BLaER1 treated with 17β-estradiol and CSF1 and Interleukin-3, amounts not matched to agents 10 nM and 100 nM (cell line): ENCODE data around the gene SLC23A2.
A peak's percentile ranks its signal among the peaks of the same experiment; 100 is the strongest.
"Not testable (repeated sequence)": the region's sequence is repeated elsewhere in the genome, so short reads cannot be mapped to it uniquely, and the experiment has no call there.

ENCODE experiments used
- H3K27ac ChIP-seq, 11 experiments: shearing (Covaris generic); formaldehyde crosslinking; 2 replicates each; pipeline ENCODE4 v1.8.1; 2022
- H3K27me3 ChIP-seq, 11 experiments: shearing (Covaris generic); formaldehyde crosslinking; 2 replicates each; pipeline ENCODE4 v1.8.1; 2022
- H3K36me3 ChIP-seq, 11 experiments: shearing (Covaris generic); formaldehyde crosslinking; 2 replicates each; pipeline ENCODE4 v1.8.1; 2022
- H3K4me1 ChIP-seq, 10 experiments: shearing (Covaris generic); formaldehyde crosslinking; 2 replicates each; pipeline ENCODE4 v1.8.1; 2022
- H3K4me2 ChIP-seq, 11 experiments: shearing (Covaris generic); formaldehyde crosslinking; 2 replicates each; pipeline ENCODE4 v1.8.1; 2022
- H3K4me3 ChIP-seq, 10 experiments: shearing (Covaris generic); formaldehyde crosslinking; 2 replicates each; pipeline ENCODE4 v1.8.1; 2022
- H3K9ac ChIP-seq, 11 experiments: shearing (Covaris generic); formaldehyde crosslinking; 2 replicates each; pipeline ENCODE4 v1.8.1; 2022
- H3K9me3 ChIP-seq, 11 experiments: shearing (Covaris generic); formaldehyde crosslinking; replicated peaks in 1 of 11; 2 replicates each; pipeline ENCODE4 v1.8.1; 2022
- H4K20me1 ChIP-seq, 11 experiments: shearing (Covaris generic); formaldehyde crosslinking; 2 replicates each; pipeline ENCODE4 v1.8.1; 2022
- Cebpa-rat ChIP-seq, 11 experiments: shearing (Covaris generic); IDR thresholded peaks; 2 replicates each; pipeline ENCODE4 v1.8.1; 2022

Gene SLC23A2

GRCh38 chr20:4880051-4880450, 121.3 kb downstream of the SLC23A2 start:
- TF ChIP-seq Cebpa-rat (IDR thresholded peaks at IDR 0.05): no peak
- H3K9ac ChIP-seq: no peak overlapping the region
- no peaks in the 10 kb centered on the region for H3K9me3 ChIP-seq
- peaks cover 0 to 22% (median 0%) of the 10 kb centered on the region in 11 experiments; a peak in 3 of 22 replicates for H4K20me1 ChIP-seq
- no peak overlapping the region for H3K4me2 ChIP-seq
- H3K4me1 ChIP-seq: peaks cover 0 to 2% (median 0%) of the 10 kb centered on the region in 10 experiments; a peak in 4 of 20 replicates
- no peak overlapping the region for H3K4me3 ChIP-seq
- no peaks in the 10 kb centered on the region for H3K27me3 ChIP-seq
- peaks cover 80 to 99% (median 90%) of the 10 kb centered on the region in 11 experiments for H3K36me3 ChIP-seq
- H3K27ac ChIP-seq: no peak overlapping the region

DNA sequence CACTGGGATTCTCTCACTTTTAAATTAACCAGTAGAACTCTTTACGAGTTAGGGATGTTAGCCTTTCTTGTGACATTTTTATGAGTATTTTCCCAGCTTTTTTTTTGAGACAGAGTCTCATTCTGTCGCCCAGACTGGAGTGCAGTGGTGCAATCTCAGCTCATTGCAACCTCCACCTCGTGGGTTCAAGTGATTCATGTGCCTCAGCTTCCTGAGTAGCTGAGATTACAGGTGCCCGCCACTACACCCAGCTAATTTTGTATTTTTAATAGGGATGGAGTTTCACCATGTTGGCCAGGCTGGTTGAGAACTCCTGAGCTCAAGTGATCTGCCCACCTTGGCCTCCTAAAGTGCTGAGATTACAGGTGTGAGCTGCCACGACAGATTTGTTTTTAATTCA, 123.2 kb downstream of the SLC23A2 start:
- H3K4me1 ChIP-seq, H3K4me3 ChIP-seq, H3K9ac ChIP-seq, H3K27me3 ChIP-seq, H3K9me3 ChIP-seq, H3K27ac ChIP-seq, H3K4me2 ChIP-seq: not testable (repeated sequence)
- H3K36me3 ChIP-seq: peaks cover 80 to 99% (median 90%) of the 10 kb centered on the region in 11 experiments
- H4K20me1 ChIP-seq: peaks cover 0 to 13% (median 0%) of the 10 kb centered on the region in 11 experiments; a peak in 3 of 22 replicates

- Histone ChIP-seq H3K27ac (no peak overlapping the region), H3K9me3 (no peaks in the 10 kb centered on the region)
- no peak for TF ChIP-seq Cebpa-rat (IDR thresholded peaks at IDR 0.05)
Measured at GRCh38 chr20:4876731-4877130, 124.6 kb downstream of the SLC23A2 start.

DNA sequence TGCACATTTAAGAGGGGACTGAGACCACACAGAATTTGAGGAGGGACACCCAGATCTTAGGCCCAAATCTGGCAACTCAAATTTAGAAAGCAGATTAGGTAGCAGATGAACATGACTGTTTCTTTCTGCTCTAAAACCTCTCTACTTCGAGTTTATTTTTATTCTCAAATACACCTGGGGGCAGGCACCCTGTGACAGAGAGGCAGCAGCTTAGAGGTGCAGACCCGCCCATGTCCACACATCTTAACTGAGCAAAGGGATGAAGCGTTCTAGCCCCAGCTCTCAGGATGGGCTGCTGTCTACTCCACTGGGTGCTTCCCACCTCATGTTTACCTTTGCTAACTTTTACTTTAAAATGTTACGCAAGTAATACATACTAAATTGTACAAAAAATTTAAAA, 125.0 kb downstream of the SLC23A2 start:
- TF ChIP-seq Cebpa-rat (IDR thresholded peaks at IDR 0.05): 0 out of 22 replicates have a peak, but pooled peaks of 2 of the 11 experiments have one; percentile 10 to 32
- Histone ChIP-seq H3K9me3 (no peaks in the 10 kb centered on the region), H3K27ac (no peak overlapping the region), H3K27me3 (no peaks in the 10 kb centered on the region), H3K4me1 (no peaks in the 10 kb centered on the region), H3K4me2 (no peak overlapping the region), H4K20me1 (peaks cover 0 to 13% (median 0%) of the 10 kb centered on the region in 11 experiments; a peak in 3 of 22 replicates), H3K9ac (no peak overlapping the region), H3K36me3 (peaks cover 81 to 99% (median 90%) of the 10 kb centered on the region in 11 experiments), H3K4me3 (no peak overlapping the region)

More at GRCh38 chr20:4876731-4877130, 124.6 kb downstream of the SLC23A2 start:
- H4K20me1 ChIP-seq: peaks cover 0 to 13% (median 0%) of the 10 kb centered on the region in 11 experiments; a peak in 3 of 22 replicates
- H3K9ac ChIP-seq: no peak overlapping the region
- no peaks in the 10 kb centered on the region for H3K4me1 ChIP-seq
- H3K4me2 ChIP-seq: no peak overlapping the region
- no peaks in the 10 kb centered on the region for H3K27me3 ChIP-seq
- peaks cover 81 to 99% (median 90%) of the 10 kb centered on the region in 11 experiments for H3K36me3 ChIP-seq
- no peak overlapping the region for H3K4me3 ChIP-seq

- TF ChIP-seq Cebpa-rat (IDR thresholded peaks at IDR 0.05): no peak
- H3K27ac ChIP-seq: no peak overlapping the region
- no peaks in the 10 kb centered on the region for H3K27me3 ChIP-seq
- peaks cover 80 to 99% (median 90%) of the 10 kb centered on the region in 11 experiments for H3K36me3 ChIP-seq
- no peaks in the 10 kb centered on the region for H3K4me1 ChIP-seq
- H3K4me2 ChIP-seq: no peak overlapping the region
- no peak overlapping the region for H3K4me3 ChIP-seq
- H3K9me3 ChIP-seq: no peaks in the 10 kb centered on the region
- H4K20me1 ChIP-seq: peaks cover 0 to 13% (median 0%) of the 10 kb centered on the region in 11 experiments; a peak in 3 of 22 replicates
- H3K9ac ChIP-seq: no peak overlapping the region
Measured at GRCh38 chr20:4875578-4876067, 125.7 kb downstream of the SLC23A2 start.

GRCh38 chr20:4873396-4873795, 127.9 kb downstream of the SLC23A2 start:
- H3K36me3 ChIP-seq: peaks cover 78 to 99% (median 90%) of the 10 kb centered on the region in 11 experiments
- H3K4me3 ChIP-seq: no peak overlapping the region
- no peaks in the 10 kb centered on the region for H3K4me1 ChIP-seq
- no peak for TF ChIP-seq Cebpa-rat (IDR thresholded peaks at IDR 0.05)
- H3K4me2 ChIP-seq: no peak overlapping the region
- peaks cover 0 to 5% (median 0%) of the 10 kb centered on the region in 11 experiments; a peak in 2 of 22 replicates for H4K20me1 ChIP-seq
- H3K9me3 ChIP-seq: no peaks in the 10 kb centered on the region
- no peak overlapping the region for H3K9ac ChIP-seq
- no peak overlapping the region for H3K27ac ChIP-seq
- H3K27me3 ChIP-seq: no peaks in the 10 kb centered on the region

DNA sequence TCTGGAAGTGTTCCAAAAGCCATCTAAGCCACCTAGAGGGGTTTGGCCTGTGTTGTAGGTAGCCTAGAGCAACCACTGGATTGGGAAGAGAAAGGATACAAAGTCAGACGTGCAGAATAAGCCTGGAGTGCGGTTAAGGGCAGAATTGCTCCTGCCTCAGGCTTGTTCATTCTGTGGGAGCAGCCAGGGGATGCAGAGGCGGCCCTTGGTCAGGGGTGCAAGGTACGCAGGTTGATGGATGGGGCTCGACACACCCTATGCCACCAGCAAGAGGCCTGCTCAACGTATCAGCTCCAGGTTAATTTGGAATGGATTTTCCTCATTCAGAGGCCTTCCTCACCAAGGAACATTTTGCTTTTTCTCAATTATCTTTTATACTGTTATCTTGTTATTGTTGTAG, 129.8 kb downstream of the SLC23A2 start:
- H3K4me3 ChIP-seq: no peak overlapping the region
- no peaks in the 10 kb centered on the region for H3K9me3 ChIP-seq
- H3K27me3 ChIP-seq: no peaks in the 10 kb centered on the region
- no peaks in the 10 kb centered on the region for H3K4me1 ChIP-seq
- no peak for TF ChIP-seq Cebpa-rat (IDR thresholded peaks at IDR 0.05)
- H4K20me1 ChIP-seq: peaks cover 0 to 5% (median 0%) of the 10 kb centered on the region in 11 experiments; a peak in 2 of 22 replicates
- H3K9ac ChIP-seq: no peak overlapping the region
- peaks cover 92 to 100% (median 97%) of the 10 kb centered on the region in 11 experiments for H3K36me3 ChIP-seq
- no peak overlapping the region for H3K4me2 ChIP-seq
- no peak overlapping the region for H3K27ac ChIP-seq

GRCh38 chr20:4870906-4871305, 130.4 kb downstream of the SLC23A2 start:
- Histone ChIP-seq H3K4me2 (no peak overlapping the region), H3K36me3 (peaks cover 91 to 100% (median 96%) of the 10 kb centered on the region in 11 experiments), H3K9me3 (no peaks in the 10 kb centered on the region), H4K20me1 (peaks cover 0 to 5% (median 0%) of the 10 kb centered on the region in 11 experiments; a peak in 2 of 22 replicates), H3K4me1 (0 out of 20 replicates have a peak, but pooled peaks cover 0 to 3% (median 0%) of the 10 kb centered on the region in 10 experiments), H3K4me3 (no peak overlapping the region), H3K27ac (no peak overlapping the region), H3K27me3 (no peaks in the 10 kb centered on the region), H3K9ac (no peak overlapping the region)
- TF ChIP-seq Cebpa-rat (IDR thresholded peaks at IDR 0.05): no peak

- peaks cover 0 to 4% (median 0%) of the 10 kb centered on the region in 11 experiments; a peak in 1 of 22 replicates for H4K20me1 ChIP-seq
- 0 out of 20 replicates have a peak, but pooled peaks cover 0 to 3% (median 0%) of the 10 kb centered on the region in 10 experiments for H3K4me1 ChIP-seq
- H3K9me3 ChIP-seq: no peaks in the 10 kb centered on the region
- no peaks in the 10 kb centered on the region for H3K27me3 ChIP-seq
- peaks cover 82 to 100% (median 95%) of the 10 kb centered on the region in 11 experiments for H3K36me3 ChIP-seq
- no peak overlapping the region for H3K27ac ChIP-seq
- no peak for TF ChIP-seq Cebpa-rat (IDR thresholded peaks at IDR 0.05)
- no peak overlapping the region for H3K9ac ChIP-seq
- no peak overlapping the region for H3K4me2 ChIP-seq
- H3K4me3 ChIP-seq: no peak overlapping the region
Measured at GRCh38 chr20:4869290-4870193, 131.8 kb downstream of the SLC23A2 start.
